Activated naive CD4-positive, alpha-beta T cell (primary cell): ENCODE measurements around the gene SNX30.
A peak's percentile ranks its signal among the peaks of the same experiment; 100 is the strongest.

Experiments
- DNase-seq, 4 experiments: peaks; one replicate each; lab custom pipeline; 2025; lab: John Stamatoyannopoulos, UW

Gene SNX30

DNA sequence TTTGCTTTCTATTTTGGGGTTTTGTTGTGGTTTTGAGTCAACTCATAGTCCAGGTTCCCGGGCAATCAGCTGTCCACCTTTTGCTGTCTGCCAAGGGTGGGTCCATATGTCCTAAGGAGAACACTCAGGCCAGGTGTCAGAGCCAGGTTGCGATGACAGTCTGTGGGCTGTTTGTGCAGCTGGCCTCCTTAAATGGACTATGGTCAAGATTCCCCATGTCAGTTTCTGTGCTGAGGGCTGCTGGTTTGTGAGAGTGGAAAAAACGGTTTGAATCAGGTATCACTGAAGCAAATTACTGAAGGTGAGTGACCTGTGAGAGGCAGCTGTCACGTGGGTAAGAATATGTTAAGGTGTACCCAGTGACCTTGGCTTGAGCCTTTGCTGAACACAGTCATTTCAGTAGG lies 33.0 kb downstream of the SNX30 start:
- DNase-seq = no peak

- DNase-seq = no peak
These were observed 33.6 kb downstream of the SNX30 start for GRCh38 chr9:112784020-112784785.

- no peak for DNase-seq
These were observed 35.4 kb downstream of the SNX30 start for GRCh38 chr9:112785986-112786385.

GRCh38 chr9:112786829-112787520 lies 36.4 kb downstream of the SNX30 start:
- DNase-seq = no peak

GRCh38 chr9:112787978-112788377 lies 37.4 kb downstream of the SNX30 start:
- no peak for DNase-seq

GRCh38 chr9:112789473-112789872 lies 38.9 kb downstream of the SNX30 start:
- DNase-seq = no peak

GRCh38 chr9:112789891-112790774 lies 39.6 kb downstream of the SNX30 start:
- no peak for DNase-seq

DNA sequence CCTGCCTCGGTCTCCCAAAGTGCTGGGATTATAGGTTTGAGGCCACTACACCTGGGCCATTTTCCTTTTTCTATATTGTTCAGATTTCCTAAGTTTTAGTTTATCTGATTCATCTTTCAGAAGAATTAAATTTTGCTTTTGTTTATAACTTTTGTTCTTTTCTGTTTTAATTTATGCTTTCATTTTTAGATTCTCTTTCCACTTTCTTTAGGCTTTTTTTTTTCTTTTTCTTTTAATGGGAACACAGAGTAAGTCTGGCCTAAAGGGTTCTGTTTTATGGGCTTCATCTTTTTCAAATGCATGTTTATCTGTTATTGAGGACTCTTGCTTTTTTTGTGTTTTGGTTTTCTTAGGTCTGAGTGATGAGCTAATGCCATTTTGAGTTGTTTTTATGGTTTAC lies 42.1 kb downstream of the SNX30 start:
- DNase-seq = no peak

GRCh38 chr9:112793213-112793810 lies 42.8 kb downstream of the SNX30 start:
- DNase-seq = peak; percentile 44 to 76 (median 70)

DNA sequence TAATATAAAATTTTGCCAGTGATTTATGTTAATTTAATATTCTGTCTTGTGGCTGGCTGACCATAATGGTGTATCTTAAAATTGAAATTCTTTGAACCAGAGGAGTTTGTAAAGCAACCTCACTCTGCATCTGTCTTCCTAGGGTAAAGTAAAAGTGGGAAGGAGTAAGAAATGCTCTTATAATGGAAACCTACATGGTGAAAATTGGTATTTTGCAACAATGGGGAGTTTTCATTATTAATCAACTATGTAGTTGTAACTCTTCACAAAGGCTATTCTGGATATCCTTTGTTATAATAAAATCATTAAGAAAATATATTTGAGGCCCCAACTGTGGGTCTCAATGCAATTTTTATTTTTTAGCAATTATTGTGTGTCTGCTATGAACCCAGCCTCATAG lies 44.2 kb downstream of the SNX30 start:
- DNase-seq = no peak

DNA sequence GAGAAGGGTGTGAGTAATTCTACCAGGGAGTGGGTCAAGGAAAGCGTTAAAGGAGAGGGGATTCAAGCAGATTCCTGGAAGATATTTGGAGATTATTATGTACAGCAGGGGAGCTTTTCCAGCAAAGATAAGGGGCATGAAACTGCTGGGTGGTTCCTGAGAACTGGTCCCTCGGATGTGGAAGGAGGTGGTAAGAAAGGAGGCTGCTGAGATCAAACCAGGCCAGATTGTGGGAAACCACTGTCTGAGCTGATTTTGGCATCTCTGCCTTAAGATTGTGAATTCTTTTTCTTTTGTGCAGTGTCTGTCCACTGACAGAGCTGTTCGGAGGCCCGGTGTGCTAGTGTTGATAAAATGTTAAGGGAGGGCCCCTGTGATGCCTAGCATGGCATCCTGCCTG lies 45.4 kb downstream of the SNX30 start:
- DNase-seq = no peak

DNA sequence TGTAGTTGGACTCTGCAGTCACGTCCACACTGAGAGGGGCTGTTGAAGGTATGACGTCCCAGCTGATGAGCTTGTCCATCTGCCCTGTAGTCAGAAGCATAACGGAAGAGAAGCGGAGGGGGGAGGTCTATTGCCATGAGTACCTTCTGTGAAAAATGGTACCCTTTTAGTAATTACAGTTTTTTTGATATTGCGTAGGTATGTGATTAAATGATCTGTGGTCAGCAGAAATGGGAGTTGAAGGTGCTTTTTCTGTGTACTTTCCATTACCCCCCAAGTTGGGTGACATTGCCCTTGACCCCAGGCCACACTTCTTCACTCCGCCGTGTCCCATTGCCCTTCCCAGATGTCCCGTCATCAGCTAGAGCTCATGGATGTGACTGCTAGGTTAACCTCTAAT lies 45.9 kb downstream of the SNX30 start:
- DNase-seq = no peak

DNA sequence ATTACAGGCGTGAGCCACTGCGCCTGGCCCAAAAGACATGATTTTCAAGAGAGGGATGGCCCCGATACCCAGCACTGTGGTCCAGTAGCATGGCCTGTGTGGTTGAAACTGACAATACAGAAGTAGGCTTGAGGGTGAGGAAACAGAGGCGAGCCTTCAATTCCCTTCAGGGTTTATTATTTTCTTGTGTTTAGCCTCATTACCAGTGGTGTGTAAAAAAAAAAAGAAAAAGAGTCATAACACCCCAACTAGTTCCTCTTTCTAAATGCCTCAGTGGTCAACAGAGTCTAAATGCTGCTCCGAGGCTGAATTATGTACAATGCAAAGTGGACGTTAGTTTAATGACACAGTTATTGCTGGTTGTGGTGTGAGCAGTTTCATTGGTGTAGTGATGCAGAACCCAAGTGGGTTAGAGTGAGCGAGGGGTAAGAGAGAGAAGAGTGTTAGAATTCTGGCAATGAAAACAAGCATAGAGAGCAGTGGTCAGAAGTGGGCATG lies 58.8 kb downstream of the SNX30 start:
- DNase-seq = no peak

- no peak for DNase-seq
These were observed 59.3 kb downstream of the SNX30 start for GRCh38 chr9:112809906-112810305.

DNA sequence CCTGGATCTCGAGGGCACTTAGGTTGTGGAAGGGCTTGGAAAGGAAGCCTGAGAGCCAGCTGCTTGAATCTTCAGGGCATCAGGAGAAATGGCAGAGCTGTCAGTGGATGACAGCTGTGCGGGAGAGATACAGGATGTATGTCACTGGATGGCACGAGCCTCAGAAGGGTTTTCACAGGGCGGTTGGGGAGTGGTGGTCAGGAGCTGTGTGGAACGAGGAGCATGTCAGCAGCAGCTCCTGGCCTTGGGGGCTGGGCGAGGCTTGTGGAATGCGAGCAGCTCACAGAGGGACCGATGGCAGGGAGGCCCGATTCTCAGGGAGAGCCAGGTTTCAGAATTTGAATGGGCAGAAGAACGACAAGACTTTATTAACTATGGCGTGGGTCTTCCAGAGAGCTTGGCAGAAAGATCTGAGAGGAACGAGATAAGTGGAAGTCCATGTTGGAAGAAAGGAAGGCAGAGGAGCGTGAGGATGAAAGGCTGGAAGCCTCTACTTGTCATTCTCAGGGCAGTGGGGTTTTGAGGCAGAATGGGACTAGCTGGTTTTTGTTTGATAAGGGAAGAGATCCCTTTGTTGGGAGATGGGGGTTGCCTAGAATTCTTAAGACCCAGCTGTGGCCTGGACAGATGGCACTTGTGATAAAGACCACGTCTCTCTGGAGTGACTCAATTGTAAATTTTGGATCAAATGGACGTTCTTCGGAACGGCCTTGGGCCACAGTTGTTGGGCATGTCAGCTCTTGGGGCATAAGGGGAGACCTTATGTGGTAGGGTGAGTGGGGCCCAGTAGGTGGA lies 60.3 kb downstream of the SNX30 start:
- DNase-seq = no peak

DNA sequence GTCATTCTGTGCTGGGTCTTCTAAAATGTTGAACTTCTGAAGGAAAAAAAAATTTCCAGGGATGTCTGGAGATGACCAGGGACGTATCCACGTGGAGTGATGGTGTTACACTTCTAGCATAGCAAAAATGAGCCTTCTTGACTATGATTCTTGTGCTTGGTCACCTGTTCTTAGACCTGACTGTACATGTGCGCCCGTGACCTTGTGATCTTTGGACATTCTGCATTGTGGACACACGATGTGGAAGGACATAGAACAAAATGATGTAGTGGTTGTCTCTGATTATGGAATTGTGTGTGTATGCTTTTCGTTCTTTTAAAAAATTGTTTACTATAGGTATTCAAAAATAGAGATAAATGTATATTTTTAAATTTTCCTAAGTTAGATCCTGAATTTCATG lies 61.0 kb downstream of the SNX30 start:
- DNase-seq = no peak

GRCh38 chr9:112815868-112816267 lies 65.3 kb downstream of the SNX30 start:
- no peak for DNase-seq

GRCh38 chr9:112817860-112818203 lies 67.3 kb downstream of the SNX30 start:
- DNase-seq = no peak

GRCh38 chr9:112819635-112820496 lies 69.3 kb downstream of the SNX30 start:
- no peak for DNase-seq

- DNase-seq = no peak
These were observed 70.3 kb downstream of the SNX30 start for GRCh38 chr9:112820881-112821280.
